Heart left ventricle (tissue), 13 donors: ENCODE measurements around the gene C1orf159.

Source experiments
- CTCF ChIP-seq, 12 donors: fragments of 200-600 bp; sonication (generic) in 4 of 12; IDR thresholded peaks; one replicate each; pipeline versions ENCODE4 v1.5.0 to v1.8.0; 2018 to 2022; ENCODE audit warnings: antibody characterized with exemption in 12 of 12, mild to moderate bottlenecking in 5 of 12
- POLR2A ChIP-seq, 2 donors: fragments of 450-650 bp; IDR thresholded peaks; one replicate each; pipeline ENCODE4 v1.6.1; 2017; ENCODE audit warnings: antibody characterized with exemption in 2 of 2, mild to moderate bottlenecking in 2 of 2, moderate library complexity in 2 of 2
- donor health status: ischemic (EF 13 %, LVEDD 7.1; RV severe dilation, severe dysfunction).
- donor health status: DM: no; HTN: yes; CAD: no.
- donor health status: DM: no; HTN: no; CAD: no.
- donor health status: ischemic (EF 25% LVEDD 6.9; RV normal size, moderate dysfunction).
- donor health status: ischemic (EF 25% LVEDD 5.7; RV mildly dilated, moderate dysfunction).
- donor health status: ischemic (EF 35%, LVEDD 5.7; RV mildly dilated, moderate dysfunction).
- donor health status: nonischemic (EF 11% LVEDD 7.7; RV severe dilation, severe dysfunction).
- donor health status: DM: yes; HTN: yes; CAD: no.
- donor health status: PGD.
- donor health status: ischemic (EF 29% LVEDD 5.4; RV normal size, mild dysfunction).
- donor health status: nonischemic (EF 23%, LVEDD 6.1; RV moderate dilation, normal function).

GRCh38 chr1:1048765-1049164 lies 67.1 kb downstream of the C1orf159 start:
- TF ChIP-seq CTCF (IDR thresholded peaks at IDR 0.05): no peak
- TF ChIP-seq POLR2A (IDR thresholded peaks at IDR 0.05): no peak
